NCI-H1092 treated with DMSO at 0.1 percent for 48 hours (cell line): ENCODE data around the gene TPGS2.
"Not testable (repeated sequence)": the region's sequence is repeated elsewhere in the genome, so short reads cannot be mapped to it uniquely, and the experiment has no call there.

Source experiments
- DNase-seq: peaks from one replicate; lab custom pipeline; 2025; lab: John Stamatoyannopoulos, UW

The TPGS2 gene, protein sequence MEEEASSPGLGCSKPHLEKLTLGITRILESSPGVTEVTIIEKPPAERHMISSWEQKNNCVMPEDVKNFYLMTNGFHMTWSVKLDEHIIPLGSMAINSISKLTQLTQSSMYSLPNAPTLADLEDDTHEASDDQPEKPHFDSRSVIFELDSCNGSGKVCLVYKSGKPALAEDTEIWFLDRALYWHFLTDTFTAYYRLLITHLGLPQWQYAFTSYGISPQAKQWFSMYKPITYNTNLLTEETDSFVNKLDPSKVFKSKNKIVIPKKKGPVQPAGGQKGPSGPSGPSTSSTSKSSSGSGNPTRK

DNA sequence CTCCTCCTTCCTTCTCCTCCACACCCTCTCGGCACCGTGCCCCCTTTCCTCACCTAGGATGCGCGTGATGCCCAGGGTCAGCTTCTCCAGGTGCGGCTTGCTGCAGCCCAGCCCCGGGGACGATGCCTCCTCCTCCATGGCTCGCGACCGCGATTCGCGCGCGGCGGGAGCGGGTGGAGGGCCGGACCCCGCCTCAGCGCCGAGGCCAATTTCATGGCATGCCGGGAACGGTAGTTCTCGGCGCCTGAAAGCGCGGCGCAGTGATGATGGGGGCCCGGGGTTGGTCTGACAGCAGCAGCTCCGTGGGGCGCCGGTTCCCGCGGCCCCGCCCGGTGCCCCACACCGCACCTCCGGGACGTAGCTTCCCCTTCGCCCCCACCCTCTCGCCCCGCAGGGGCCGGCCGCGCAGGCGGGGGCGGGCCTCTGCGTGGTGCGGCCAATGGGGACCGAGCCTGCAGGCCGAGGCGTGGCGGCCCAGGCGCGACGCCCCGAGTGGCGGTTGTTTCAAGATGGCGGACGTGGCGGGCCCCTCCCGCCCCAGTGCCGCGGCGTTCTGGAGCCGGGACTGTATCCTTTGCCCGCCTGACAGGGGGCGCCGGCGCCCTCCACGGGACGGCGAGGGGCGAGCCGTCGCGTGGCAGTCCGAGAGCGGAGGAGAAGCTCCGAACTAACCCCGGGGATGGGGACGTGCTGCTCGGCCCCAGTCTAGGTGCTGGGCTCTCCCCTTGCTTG lies at the start of gene TPGS2, which contains the start of gene KIAA1328:
TPGS2 (minus strand) TSS at position 373 of the 732 bp plus-strand sequence; CDS start at position 138, 235 bp downstream.
KIAA1328 (plus strand) TSS at position 498 of the 732 bp plus-strand sequence; CDS start at position 510, 12 bp downstream.
- peak; percentile 88 for DNase-seq

DNA sequence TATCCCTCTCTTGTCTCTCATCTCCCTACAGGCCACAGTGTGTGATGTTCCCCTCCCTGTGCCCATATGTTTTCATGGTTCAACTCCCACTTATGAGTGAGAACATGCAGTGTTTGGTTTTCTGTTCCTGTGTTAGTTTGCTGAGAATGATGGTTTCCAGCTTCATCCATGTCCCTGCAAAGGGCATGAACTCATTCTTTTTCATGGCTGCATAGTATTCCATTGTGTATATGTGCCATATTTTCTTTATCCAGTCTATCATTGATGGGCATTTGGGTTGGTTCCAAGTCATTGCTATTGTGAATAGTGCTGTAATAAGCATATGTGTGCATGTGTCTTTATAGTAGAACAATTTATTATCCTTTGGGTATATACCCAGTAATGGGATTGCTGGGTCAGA lies 45.0 kb upstream of the TPGS2 start:
- not testable (repeated sequence) for DNase-seq

DNA sequence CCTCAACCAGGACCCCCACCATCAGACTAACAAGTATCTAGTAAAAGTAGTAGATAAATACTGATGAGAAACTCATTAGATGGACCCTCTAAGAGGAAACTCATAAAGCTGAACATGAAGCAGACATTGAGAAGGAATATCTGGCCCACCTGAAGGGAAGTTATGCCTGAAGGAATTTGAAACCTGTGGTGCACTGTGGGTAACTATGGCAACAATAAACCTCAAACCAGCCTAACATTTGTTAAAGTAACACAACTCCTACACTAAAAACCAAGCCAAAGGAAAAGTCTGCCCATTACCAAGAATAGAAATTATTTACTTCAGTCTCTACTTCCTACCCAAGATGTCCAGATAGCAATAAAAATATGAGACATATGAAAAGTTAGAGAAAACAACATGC lies 43.5 kb upstream of the TPGS2 start:
- no peak for DNase-seq

DNA sequence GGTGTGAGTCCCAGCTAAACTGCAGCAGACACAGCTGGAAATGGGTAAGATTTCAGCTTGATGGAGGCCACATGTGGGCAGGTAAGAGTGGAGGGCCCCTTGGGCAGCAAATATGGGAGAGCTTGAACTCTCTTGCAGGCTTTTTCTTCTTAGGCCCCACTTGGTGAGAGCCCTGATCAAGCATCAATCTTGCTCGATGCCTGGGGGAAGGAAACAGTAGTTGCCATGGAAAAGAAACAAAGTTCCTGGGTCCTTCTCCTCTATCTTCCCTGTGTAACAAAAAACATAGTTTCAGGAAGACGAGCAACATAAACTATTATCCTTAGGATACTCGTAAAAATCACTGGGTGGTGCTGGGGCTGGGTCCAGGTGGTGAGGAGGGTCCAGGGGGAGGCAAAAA lies 43.0 kb upstream of the TPGS2 start:
- DNase-seq = no peak

DNA sequence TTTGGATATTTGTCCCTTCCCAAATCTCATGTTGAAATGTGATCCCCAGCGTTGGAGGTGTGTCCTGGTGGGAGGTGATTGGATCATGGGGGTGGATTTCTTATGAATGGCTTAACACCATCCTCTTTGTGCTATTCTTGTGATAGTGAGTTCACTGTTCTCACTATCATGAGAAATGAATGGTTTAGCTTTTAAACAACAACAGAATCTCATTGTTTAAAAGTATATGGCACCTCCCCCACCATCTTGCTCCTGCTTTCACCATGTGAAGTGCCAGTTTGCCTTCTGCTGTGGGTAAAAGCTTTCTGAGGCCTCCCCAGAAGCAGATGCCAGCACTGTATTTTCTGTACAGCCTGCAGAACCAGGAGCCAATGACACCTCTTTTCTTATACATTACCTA lies 38.3 kb upstream of the TPGS2 start:
- DNase-seq = no peak

DNA sequence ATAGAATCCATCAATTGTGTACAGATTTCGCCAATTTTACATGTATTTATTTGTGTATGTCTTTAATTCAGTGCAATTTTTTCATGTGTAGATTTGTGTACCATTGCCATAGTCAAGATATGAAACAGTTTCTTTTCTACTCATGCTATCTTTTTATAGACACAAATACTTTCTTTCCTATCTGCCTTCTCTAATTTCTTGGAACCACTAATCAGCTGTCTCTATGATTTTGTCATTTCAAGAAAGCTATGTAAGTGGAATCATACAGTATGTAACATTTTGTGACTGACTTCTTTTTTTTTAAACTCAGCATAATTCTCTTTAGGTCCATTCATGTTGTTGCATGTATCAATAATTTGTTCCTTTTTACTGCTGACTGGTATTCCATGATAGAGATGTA lies 33.4 kb upstream of the TPGS2 start:
- no peak for DNase-seq

DNA sequence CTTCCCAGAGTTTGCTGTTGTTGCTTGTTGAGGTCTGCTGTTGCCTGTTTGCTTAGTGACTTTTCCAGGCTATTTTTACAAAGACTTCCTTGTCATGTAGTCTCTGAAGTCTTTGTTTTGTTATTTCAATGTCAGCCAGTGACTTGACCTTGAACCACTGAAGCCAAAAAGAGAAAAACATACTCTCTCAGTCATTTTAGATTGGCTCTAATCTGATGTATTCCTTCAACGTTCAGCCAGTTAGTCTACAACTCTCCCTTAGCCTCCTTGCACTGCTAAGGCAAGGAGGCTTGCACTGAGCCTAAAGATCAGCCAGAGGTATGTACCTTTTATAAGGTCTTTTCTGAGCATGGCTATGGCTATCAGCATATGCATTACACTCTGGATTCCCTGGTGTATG lies 28.0 kb upstream of the TPGS2 start:
- no peak for DNase-seq

DNA sequence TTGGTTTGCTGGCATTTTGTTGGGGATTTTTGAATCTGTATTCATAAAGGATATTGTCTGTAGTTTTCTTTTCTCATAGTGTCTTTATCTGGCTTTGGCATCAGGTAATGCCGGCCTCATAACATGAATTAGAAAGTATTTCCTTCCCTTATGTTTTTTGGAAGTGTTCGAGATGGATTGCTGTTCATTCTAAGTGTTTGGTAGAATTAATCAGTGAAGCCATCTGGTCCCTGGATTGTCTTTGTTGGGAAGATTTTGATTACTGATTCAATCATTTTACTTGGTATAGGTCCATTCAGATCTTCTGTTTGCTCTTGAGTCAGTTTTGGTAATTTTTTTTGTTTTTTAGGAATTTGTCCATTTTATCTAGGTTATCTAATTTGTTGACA lies 22.4 kb upstream of the TPGS2 start:
- no peak for DNase-seq

DNA sequence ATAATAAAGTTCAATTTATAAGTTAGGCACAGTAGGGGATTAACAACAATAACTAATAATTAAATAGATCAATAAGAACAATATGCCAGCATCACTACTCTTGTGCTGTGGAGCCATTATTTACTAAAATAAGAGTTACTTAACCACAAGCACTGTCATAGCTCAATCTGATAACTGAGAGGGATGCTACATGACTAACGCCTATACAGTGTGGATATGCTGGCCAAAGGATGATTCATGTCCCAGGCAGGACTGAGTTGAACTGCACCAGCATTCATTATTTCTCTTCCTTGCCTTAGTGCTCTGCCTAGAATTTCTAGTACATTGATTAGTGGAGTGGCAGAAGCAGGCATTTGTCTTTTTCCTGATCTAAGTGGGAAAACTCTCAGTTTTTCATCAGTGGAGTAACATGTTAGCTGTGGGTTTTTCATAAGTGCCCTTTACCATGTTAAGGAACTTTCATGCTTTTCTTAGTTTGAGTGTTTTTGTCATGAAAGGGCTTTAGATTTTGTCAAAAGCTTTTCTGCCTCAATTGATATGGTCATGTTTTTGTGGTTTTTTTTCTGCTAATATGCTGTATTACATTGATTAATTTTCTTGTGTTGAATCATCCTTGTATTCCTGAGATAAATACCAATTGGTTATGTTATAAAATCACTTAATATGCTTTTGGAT lies 21.9 kb upstream of the TPGS2 start:
- no peak for DNase-seq

DNA sequence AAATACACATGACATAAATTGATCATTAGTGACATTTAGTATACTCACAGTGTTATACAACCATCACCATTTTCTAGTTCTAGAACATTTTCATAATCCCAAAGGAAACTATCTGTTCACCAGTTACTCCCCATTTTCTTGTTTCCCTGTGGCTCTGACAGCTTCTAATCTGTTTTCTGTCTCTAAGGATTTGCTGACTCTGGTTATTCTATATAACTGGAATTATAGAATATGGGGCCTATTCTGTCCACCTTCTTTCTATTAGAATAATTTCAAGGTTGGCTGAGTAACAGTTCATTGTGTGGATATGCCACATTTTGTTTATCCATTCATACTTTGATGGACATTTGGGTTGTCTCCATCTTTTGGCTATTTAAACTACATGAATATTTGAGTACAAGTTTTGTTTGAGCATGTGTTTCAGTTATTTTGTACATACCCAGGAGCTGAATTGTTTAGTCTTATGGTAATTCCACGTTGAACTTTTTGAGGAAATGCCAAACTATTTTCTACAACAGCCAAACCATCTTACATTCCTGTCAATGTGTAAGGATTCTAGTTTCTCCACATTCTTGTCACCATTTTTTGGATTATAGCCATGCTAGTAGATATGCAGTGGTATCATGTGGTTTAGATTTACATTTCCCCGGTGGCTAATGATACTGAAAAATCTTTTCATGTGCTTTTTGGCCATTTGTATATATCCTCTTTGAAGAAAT lies 20.6 kb upstream of the TPGS2 start:
- no peak for DNase-seq

DNA sequence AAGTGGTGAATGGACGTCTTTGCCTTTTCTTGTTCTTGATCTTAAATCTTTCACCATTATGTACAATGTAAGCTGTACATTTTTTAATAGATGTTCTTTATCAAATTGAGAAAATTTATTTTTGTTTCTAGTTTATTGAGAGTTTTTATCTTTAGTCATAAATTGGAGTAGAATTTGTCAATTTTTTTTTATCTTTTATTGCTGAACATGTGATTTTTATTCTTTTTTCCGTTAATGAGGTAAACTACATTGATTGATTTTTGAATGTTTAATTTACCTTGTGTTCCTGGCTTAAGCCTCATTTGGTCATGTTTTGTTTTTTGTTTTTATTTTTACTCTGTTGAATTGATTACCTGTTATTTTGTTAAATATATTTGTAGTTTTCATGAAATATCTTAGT lies 19.8 kb upstream of the TPGS2 start:
- no peak for DNase-seq

DNA sequence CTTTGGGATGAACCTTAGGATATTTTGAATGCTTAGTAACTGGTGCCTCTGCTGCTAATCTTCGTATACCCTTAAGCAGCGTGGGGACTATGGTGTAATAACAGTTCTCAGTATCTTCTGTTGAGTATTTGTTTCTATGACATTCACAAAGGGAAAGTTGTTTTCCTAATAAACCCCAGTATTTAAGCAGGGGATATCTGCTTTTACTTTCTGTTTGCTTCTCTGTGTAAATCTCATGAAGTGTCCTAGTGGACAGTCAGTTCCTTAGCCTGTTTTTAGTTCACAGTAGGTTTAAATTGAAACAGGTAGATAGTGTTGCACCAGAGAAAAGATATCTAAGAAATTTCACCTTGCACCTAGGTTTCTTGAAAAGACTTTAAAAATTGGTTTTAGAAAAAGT lies 15.0 kb upstream of the TPGS2 start:
- DNase-seq = no peak

DNA sequence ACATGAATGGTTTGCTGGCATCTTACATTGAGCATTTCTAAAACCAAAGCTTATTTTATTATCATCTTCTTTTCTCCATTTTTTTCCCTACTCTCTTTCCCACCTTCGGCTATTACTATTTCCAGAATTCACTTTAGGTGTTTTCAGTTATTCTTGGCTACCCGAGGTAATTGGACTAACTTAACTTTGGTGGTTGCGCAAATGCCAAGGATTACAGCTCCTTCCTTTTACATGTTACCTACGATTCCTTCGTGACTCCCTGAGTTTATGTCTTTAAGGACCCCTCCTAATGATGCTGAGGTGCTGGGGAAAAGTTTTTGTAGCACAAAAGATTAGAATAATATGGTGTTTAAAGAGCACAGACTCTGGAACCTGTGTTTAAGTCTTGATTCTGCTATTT lies 14.4 kb upstream of the TPGS2 start:
- no peak for DNase-seq

DNA sequence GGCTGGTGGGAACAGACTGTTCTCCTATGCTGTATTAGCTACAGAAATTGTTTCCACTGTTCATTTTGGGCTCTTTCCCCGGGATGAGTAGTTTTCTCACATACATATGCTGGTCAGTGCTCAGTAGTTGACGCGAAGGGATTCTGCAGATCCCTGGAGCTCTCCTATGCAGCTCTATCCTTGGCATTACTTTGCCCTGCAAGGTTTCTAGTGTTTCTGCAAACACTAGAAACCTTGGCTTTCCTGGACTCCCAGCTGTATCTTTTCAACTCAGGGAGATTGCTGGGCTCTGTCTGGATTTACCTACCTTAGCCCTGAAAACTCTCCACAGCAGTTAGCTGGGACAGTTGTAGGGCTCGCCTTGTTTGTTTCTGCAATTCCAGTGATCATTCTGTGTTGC lies 11.0 kb upstream of the TPGS2 start:
- no peak for DNase-seq

DNA sequence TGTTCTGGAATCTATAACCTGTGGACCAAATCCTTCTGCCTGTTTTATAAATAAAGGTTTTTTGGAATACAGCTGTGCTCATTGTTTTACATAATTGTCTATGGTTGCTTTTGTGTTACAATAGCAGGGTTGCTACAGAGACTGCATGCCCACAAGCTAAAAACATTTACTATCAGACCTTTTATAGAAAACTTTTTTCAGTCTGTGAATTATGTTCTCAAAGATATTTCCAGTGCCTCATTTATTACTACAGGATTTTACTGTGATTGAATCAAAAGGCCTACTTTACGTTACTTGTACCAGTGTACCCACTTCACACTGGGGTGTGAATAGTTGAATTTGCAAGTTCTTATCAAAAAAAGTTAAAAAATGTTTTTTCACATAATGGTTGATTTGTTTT lies 7.1 kb upstream of the TPGS2 start:
- DNase-seq = no peak

DNA sequence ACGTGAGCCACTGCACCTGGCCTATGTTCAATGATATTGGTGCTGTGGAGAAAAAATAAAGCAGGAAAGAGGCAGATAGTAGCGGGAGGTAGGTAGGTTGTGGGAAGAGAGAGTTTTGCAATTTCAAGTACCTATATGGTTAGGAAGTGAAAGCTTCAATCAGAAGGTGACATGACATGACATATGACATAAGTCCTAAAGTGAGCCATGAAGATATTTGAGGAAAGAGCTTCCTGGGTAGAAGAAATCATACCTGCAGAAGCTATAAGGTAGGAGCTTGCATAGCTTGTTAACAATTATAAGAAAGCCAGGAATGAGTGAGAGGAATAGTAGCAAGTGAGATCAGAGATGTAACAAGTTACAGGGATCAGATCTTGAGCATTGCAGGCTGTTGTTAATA lies 4.3 kb upstream of the TPGS2 start:
- DNase-seq = no peak

DNA sequence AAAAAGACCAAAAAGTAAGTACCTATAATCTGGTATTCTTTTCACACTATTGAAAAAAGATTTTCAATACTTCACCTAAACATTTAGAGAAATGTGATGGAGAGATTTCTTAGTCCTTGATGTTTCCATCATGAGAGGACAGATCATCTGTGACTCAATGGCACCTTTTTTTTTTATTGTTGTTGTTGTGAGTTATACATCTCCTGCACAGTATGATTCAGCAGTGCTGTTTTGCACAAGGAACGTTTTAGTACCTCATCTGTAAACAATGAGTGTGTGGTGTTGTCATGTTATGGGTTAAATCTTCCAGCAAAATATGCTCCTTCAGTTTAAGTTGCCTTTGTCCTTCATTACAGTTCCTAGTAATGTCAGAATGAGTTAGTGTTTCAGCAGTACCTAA lies 2.3 kb upstream of the TPGS2 start:
- no peak for DNase-seq

DNA sequence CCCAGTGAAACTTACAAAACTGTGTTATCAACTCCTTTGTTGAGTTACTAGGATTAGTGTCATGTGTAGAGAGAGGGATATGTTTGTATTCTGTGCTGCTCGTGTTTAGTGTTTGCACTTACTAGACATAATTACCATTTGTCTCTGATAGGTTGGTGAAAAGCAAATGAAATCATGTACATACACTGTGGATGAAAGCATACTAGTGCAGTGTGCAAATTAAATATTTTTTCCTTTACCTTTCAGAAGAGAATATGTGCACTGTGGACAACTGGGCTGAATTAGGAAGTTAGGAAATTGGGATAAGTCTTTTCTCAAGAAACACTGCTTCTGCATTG lies 1.3 kb upstream of the TPGS2 start:
- no peak for DNase-seq

DNA sequence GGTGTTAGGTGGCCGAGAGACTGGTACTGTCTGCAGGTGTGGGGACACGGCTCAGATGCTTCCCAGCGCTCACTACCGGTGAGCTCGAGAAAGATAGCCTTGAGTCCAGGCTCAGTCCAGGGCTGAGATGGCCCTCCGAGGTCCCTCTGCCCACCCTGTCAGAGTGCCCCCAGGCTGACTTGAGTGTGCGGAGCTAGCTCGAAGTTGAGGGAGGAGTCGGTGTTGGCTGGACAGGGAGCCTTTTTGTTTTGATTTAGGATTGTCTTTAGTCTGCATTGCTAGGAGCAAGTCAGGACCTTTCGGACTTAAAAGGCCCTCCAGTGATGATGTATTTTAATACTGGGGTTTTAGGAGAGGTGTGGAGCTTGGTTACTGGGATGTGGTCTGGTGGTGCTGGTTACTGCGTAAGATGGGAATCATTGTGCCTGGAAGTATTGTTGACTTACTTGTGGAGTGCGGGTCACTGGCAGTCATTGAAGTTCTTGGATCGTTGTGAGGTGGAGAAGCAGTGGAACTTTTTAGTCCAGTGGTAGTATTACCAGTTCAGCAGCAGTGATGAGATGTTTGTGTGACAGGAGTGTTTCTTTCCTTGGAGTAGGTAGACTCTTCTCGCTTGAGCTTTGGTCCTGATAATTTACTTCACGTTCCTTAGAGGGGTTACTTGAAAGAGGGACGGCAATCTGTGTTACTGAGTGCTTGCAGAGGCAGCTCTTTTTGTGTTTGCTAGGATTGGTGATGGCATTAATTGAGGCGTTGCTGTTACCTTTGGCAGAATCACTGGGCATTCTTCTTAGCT lies 758 bp upstream of the TPGS2 start:
- peak; percentile 85 for DNase-seq

DNA sequence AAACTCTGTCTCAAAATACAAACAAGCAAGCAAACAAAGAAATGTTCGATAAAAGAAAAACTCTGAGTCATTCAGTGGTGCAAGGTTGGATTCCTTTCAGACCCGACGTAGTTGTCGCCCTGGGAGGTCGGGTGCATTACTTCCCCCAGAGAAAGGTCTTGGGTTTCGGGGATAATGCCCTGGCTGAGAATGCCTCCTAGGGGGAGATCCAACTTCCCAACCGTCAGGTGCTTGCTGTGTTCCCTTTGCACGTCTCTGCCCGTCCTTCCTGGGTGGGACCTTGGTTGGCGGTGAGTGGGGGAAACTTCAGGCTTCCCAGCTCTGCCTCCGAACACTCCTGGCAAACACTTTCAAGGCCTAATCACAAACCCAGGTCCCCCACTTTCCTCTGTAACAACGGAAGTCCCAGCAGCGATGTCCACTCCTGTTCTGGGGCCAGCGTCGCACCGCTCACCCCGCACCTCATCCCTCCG lies 609 bp downstream of the TPGS2 start:
- DNase-seq = peak; percentile 77

DNA sequence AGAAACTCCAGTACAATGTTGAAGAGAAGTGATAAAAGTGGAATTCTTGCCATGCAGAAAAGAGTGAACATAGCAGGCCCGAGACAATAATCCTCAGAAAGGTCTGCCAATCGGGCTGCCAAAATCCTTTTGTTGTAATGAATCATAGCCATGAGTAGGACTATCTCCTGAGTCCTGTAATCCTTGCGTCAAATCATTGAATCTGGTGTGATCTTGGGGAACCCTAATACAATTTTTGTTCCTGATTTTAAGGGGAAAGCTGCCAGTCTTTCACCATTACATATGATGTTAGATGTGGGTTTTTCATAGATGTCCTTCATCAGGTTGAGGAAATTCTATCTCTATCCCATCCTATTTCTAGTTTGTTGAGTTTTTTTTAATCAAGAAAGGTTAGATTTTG lies 2.2 kb downstream of the TPGS2 start:
- DNase-seq = no peak

DNA sequence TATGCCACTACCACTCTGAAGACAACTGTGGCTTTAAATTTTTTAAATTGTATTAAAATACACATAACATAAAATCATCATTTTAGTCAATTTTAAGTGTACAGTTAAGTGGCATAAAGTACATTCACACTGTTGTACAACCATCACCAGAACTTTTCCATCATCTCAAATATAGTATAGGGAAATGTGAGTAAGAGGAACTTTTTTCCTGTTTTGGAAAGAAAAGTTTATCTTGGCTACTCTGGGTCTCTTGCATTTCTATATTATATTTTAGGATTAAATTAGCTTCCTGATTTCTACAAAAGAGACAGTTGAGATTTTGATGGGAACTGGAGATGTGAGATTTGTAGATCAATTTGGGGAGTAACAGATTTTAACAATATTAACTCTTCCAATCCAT lies 3.3 kb downstream of the TPGS2 start:
- DNase-seq = no peak
